HepG2 (cell line): ENCODE measurements around the gene METAP1. TPM values are rescaled to one million over a fixed set of nuclear protein-coding genes. Genes with fewer than 3 reads are reported as not detected.

Experiments used
- ATAC-seq: fragments of 200-7000 bp; cut with Tn5 transposase; 3 replicates; pipeline ENCODE4 v1.9.1; 2020; ENCODE audit warnings: mild to moderate bottlenecking, moderate library complexity
- BruUV-seq: library from RNA; stranded (reverse); fragments of 400-500 nt; replicated peaks from 2 replicates; lab custom pipeline; 2021; lab: Mats Ljungman, UMichigan
- CTCF ChIA-PET: fragments of 300-600 bp; formaldehyde crosslinking; extraction: SDS; loops from one replicate; lab custom pipeline; 2021; ENCODE audit warnings: low total read pairs, inconsistent platforms, low intra/inter-chr PET ratio; lab: Yijun Ruan, JAX
- POLR2A ChIA-PET: fragments of 350-600 bp; sonication (Branson Sonifier 250); formaldehyde crosslinking; loops from one replicate; lab custom pipeline; 2020; ENCODE audit warnings: antibody characterized with exemption, inconsistent platforms; lab: Yijun Ruan, JAX
- DNase-seq: peaks from one replicate; pipeline ENCODE4 v3.0.0-alpha.2; 2015; ENCODE audit warnings: low spot score
- FAIRE-seq: peaks from 3 replicates; lab custom pipeline; 2011; peaks lifted over from hg19 to GRCh38; lab: Jason Lieb, UNC
- H2AFZ ChIP-seq: one replicate; pipeline ENCODE4 v1.6.1; 2011; ENCODE audit warnings: low read length, inconsistent platforms
- H3K27ac ChIP-seq: fragments of 300-600 bp; 3 replicates; pipeline ENCODE4 v1.8.0; 2011; ENCODE audit warnings: mixed run types, mild to moderate bottlenecking, mixed read lengths, low read length, inconsistent platforms; ENCODE audit not compliant: insufficient read depth; ENCODE audit errors: extremely low read length
- H3K27me3 ChIP-seq, 2 experiments: fragments of 200-600 bp in 1 of 2; 2 replicates in 1 of 2; 3 replicates in 1 of 2; pipeline versions ENCODE4 v1.6.0 to v1.8.0; 2011; ENCODE audit warnings: low read length in 2 of 2, mild to moderate bottlenecking in 2 of 2, moderate library complexity in 2 of 2, inconsistent platforms in 1 of 2; ENCODE audit not compliant: insufficient read depth in 2 of 2, control insufficient read depth in 1 of 2
- H3K36me3 ChIP-seq, 2 experiments: fragments of 200-600 bp in 1 of 2; replicated peaks in 1 of 2; 2 replicates in 1 of 2; 3 replicates in 1 of 2; pipeline versions ENCODE4 v1.5.1 to v1.8.0; 2011; ENCODE audit warnings: low read length in 2 of 2, inconsistent platforms in 1 of 2; ENCODE audit not compliant: insufficient read depth in 2 of 2, control insufficient read depth in 1 of 2
- H3K4me1 ChIP-seq: 2 replicates; pipeline ENCODE4 v1.5.1; 2012; ENCODE audit warnings: low read length, inconsistent platforms; ENCODE audit not compliant: insufficient read depth
- H3K4me2 ChIP-seq: 2 replicates; pipeline ENCODE4 v1.6.0; 2011; ENCODE audit warnings: low read depth, low read length, inconsistent platforms
- H3K4me3 ChIP-seq, 3 experiments: fragments of 200-600 bp in 1 of 3; sonication (generic), shearing (Covaris generic) in 1 of 3; replicated peaks in 1 of 3; 2 replicates each; pipeline ENCODE4 v1.5.1; 2011 to 2016; ENCODE audit warnings: low read length in 3 of 3, inconsistent platforms in 2 of 3, low read depth in 2 of 3, mild to moderate bottlenecking in 2 of 3, control low read depth in 1 of 3, mixed read lengths in 1 of 3; ENCODE audit not compliant: insufficient read depth in 1 of 3
- H3K79me2 ChIP-seq: one replicate; pipeline ENCODE4 v1.6.1; 2011; ENCODE audit warnings: low read length, inconsistent platforms; ENCODE audit not compliant: insufficient read depth
- H3K9ac ChIP-seq: 2 replicates; pipeline ENCODE4 v1.6.0; 2011; ENCODE audit warnings: mild to moderate bottlenecking, low read depth, low read length, inconsistent platforms; ENCODE audit not compliant: insufficient read depth
- H3K9me3 ChIP-seq: 2 replicates; pipeline ENCODE4 v1.5.1; 2012; ENCODE audit warnings: mild to moderate bottlenecking, low read length
- H4K20me1 ChIP-seq: 2 replicates; pipeline ENCODE4 v1.6.0; 2011; ENCODE audit warnings: inconsistent platforms, mild to moderate bottlenecking, low read length, moderate library complexity; ENCODE audit not compliant: insufficient read depth
- HES4 ChIP-seq: sonication (generic); formaldehyde crosslinking; IDR thresholded peaks from 2 replicates; pipeline ENCODE4 v1.9.0; 2021; ENCODE audit warnings: mild to moderate bottlenecking, missing genetic modification reagents, borderline replicate concordance
- NPAS2 ChIP-seq: sonication (generic); formaldehyde crosslinking; IDR thresholded peaks from 2 replicates; pipeline ENCODE4 v1.8.0; 2022; ENCODE audit warnings: mild to moderate bottlenecking, missing genetic modification reagents, borderline replicate concordance
- REPIN1 ChIP-seq: sonication (generic); formaldehyde crosslinking; IDR thresholded peaks from 2 replicates; pipeline ENCODE4 v1.8.0; 2022; ENCODE audit warnings: missing genetic modification reagents, low read depth, mild to moderate bottlenecking, borderline replicate concordance
- SP1 ChIP-seq, 2 experiments: fragments of 450-650 bp in 1 of 2; sonication (generic) in 1 of 2; formaldehyde crosslinking in 1 of 2; IDR thresholded peaks; 2 replicates each; pipeline versions ENCODE4 v1.4.0 to v1.6.1; 2016 to 2020; ENCODE audit warnings: missing genetic modification reagents in 1 of 2
- TOPORS ChIP-seq: sonication (generic); formaldehyde crosslinking; IDR thresholded peaks from 2 replicates; pipeline ENCODE4 v1.8.0; 2023; ENCODE audit warnings: mild to moderate bottlenecking, missing genetic modification reagents
- YEATS2 ChIP-seq: sonication (generic); formaldehyde crosslinking; IDR thresholded peaks from 2 replicates; pipeline ENCODE4 v1.4.0; 2020; ENCODE audit warnings: missing genetic modification reagents, borderline replicate concordance
- ZBTB7A ChIP-seq: sonication (generic); formaldehyde crosslinking; IDR thresholded peaks from 2 replicates; pipeline ENCODE4 v1.8.0; 2022; ENCODE audit warnings: mild to moderate bottlenecking, missing genetic modification reagents
- ZNF569 ChIP-seq: sonication (generic); formaldehyde crosslinking; IDR thresholded peaks from 2 replicates; pipeline ENCODE4 v1.5.0; 2020; ENCODE audit warnings: mild to moderate bottlenecking, missing genetic modification reagents, moderate library complexity, borderline replicate concordance
- WGBS: methylation state at CpG from one replicate; pipeline ENCODE4 v1.1.6; 2017; ENCODE audit warnings: low lambda C conversion rate; 5-methylcytosine and 5-hydroxymethylcytosine counted together
- in situ Hi-C: cut with HindIII; loops from 2 replicates; pipeline ENCODE4 v1.10.0; 2017; ENCODE audit warnings: low pct_unique_long_range_greater_than_20kb; ENCODE audit not compliant: extremely low pct_ligation_motif_present
- intact Hi-C: fragments of 100-400 bp; cut with micrococcal nuclease; formaldehyde crosslinking; loops from one replicate; pipeline ENCODE4 v1.10.0; 2022; ENCODE audit not compliant: unreplicated experiment
- polyA plus RNA-seq, 8 experiments: library from polyadenylated mRNA; depleted of rRNA in 3 of 8; stranded (reverse) in 7 of 8; unstranded in 1 of 8; fragments of >200 nt; fragmentation: Illumina TruSeq in 4 of 8; extraction: Trizol in 4 of 8; gene quantifications; 2 replicates each; pipeline versions ENCODE4 v1.2.1 to v1.2.3, GENCODE V29; 2011 to 2016; ENCODE audit warnings: low read depth in 4 of 8, missing spikeins in 1 of 8, mixed read lengths in 1 of 8; ENCODE audit not compliant: insufficient read depth in 1 of 8
- total RNA-seq, 5 experiments: library from RNA; depleted of rRNA; stranded (reverse); fragments of >200 nt; fragmentation: Illumina TruSeq; extraction: Trizol; gene quantifications; 2 replicates each; pipeline ENCODE4 v1.2.3, GENCODE V29; 2016; ENCODE audit warnings: low read depth in 1 of 5

METAP1 gene
- total and polyA plus RNA-seq, 2 of the 13 experiments (the other 11 are each of a cell fraction or from before 2014, with no cell fraction given): 44.9 to 53.5 TPM

DNA sequence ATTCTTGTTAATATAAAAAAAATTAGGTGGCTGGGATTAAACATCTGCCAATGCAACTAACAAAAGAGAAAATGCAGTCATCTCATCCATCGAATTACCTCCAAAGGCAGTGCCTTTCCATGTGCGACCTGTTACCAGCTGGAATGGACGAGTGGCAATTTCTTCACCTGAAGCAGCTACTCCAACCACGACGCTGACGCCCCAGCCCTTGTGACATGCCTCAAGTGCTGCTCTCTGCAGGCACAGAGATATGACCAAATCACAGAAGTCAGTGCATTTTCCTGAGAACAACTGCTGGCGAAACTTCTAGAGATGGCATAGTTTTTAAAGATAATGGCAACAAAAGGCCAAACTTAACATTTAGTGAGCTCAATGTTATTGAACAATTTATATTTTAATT, 79.3 kb downstream of the METAP1 start:
- Histone ChIP-seq H3K4me1 (peaks cover 38% of the 10 kb centered on the region), H4K20me1 (no peaks in the 10 kb centered on the region), H3K27me3 (no peaks in the 10 kb centered on the region), H3K36me3 (peaks cover 8 to 75% of the 10 kb centered on the region in 2 experiments), H2AFZ (no peak overlapping the region), H3K4me3 (no peak overlapping the region), H3K27ac (no peak overlapping the region), H3K9me3 (no peaks in the 10 kb centered on the region), H3K9ac (no peak overlapping the region), H3K79me2 (peaks cover 5% of the 10 kb centered on the region), H3K4me2 (no peak overlapping the region)
- DNase-seq: no peak
- no TSS peak for BruUV-seq
- FAIRE-seq: no peak
- in situ Hi-C loops: no loop called here
- ChIA-PET POLR2A (interaction anchor here (1.8 kb wide), 1 partner anchor 14 kb away, joined by 6 read pairs; the partner anchor contains the start of gene ADH5), CTCF (no interaction called here)
- no peak for ATAC-seq
- TF ChIP-seq REPIN1 (no peak), SP1 (IDR thresholded peaks at IDR 0.05) (no peak), SP1 (CRISPR knock-in tag; IDR thresholded peaks at IDR 0.05) (no peak), ZBTB7A (CRISPR knock-in tag) (no peak), NPAS2 (CRISPR knock-in tag) (no peak), HES4 (CRISPR knock-in tag) (no peak), ZNF569 (no peak)
- 98% methylated on average over 7 of the region's 7 CpGs for WGBS
- intact Hi-C loops: loop anchor here (5.0 kb wide), 1 partner anchor 812 kb away; no protein-coding TSS in a partner anchor

DNA sequence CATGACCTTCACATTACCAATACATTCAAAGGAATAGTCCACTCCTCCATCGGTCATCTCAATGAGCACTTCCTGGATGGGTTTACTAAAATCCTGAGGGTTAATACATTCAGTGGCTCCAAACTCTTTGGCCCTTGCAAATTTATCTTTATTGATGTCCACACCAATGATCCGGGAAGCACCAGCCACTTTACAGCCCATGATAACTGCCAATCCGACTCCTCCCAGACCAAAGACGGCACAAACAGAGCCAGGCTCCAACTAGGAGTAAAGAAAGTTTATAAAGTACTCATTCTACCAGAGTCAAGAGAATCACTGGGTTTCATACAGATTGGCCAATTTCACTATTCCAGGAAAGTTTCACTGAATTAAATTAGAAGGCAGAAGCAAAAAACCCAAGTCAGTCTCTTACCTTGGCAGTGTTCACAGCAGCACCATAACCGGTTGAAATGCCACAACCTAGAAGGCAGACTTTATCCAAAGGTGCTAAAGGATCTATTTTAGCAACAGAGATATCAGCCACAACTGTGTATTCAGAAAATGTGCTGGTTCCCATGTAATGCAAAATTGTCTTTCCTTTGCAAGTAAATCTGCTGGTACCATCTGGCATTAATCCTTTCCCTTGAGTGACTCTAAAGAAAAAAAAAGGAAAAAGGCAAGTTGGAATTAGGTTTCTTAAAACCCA, 80.9 kb downstream of the METAP1 start:
- CTCF ChIA-PET: no interaction called here
- no peak overlapping the region for H3K4me2 ChIP-seq
- peaks cover 16 to 85% of the 10 kb centered on the region in 2 experiments for H3K36me3 ChIP-seq
- no TSS peak for BruUV-seq
- no peak for ATAC-seq
- no peak for DNase-seq
- H4K20me1 ChIP-seq: no peaks in the 10 kb centered on the region
- no peaks in the 10 kb centered on the region for H3K9me3 ChIP-seq
- peaks cover 8% of the 10 kb centered on the region for H3K79me2 ChIP-seq
- WGBS: 98% methylated on average over 5 of the region's 5 CpGs
- H2AFZ ChIP-seq: no peak overlapping the region
- in situ Hi-C loops (no loop called here), intact Hi-C loops (loop anchor here (5.0 kb wide), 1 partner anchor 811 kb away; no protein-coding TSS in a partner anchor)
- no peak overlapping the region for H3K4me3 ChIP-seq
- H3K9ac ChIP-seq: no peak overlapping the region
- no peak overlapping the region for H3K27ac ChIP-seq
- peaks cover 45% of the 10 kb centered on the region for H3K4me1 ChIP-seq
- TF ChIP-seq YEATS2 (CRISPR knock-in tag) (no peak), TOPORS (no peak)
- no peak for FAIRE-seq
- H3K27me3 ChIP-seq: no peaks in the 10 kb centered on the region
- POLR2A ChIA-PET: no interaction called here
